IMR-90 (cell line): Measurements from ENCODE around the gene CSGALNACT2. TPM values are rescaled to one million over a fixed set of nuclear protein-coding genes. Genes with fewer than 3 reads are reported as not detected.

ENCODE experiments used
- ATAC-seq: fragments of 200-7000 bp; cut with Tn5 transposase; 2 replicates; pipeline ENCODE4 v1.9.1; 2020; ENCODE audit warnings: low read depth, mild to moderate bottlenecking, moderate library complexity
- BruUV-seq: library from RNA; stranded (reverse); fragments of 400-500 nt; replicated peaks from 2 replicates; lab custom pipeline; 2021; lab: Mats Ljungman, UMichigan
- CTCF ChIA-PET: fragments of 300-600 bp; formaldehyde crosslinking; extraction: SDS; loops from one replicate; lab custom pipeline; 2021; ENCODE audit warnings: antibody characterized with exemption; lab: Yijun Ruan, JAX
- POLR2A ChIA-PET: fragments of 300-600 bp; sonication (Branson Sonifier 250); formaldehyde crosslinking; loops from one replicate; lab custom pipeline; 2022; ENCODE audit warnings: antibody characterized with exemption; ENCODE audit not compliant: unreplicated experiment; lab: Charles Lee
- DNase-seq: peaks from one replicate; pipeline ENCODE4 v3.0.0; 2013
- H2AFZ ChIP-seq: replicated peaks from 2 replicates; pipeline ENCODE3; 2013; ENCODE audit warnings: low read length, mild to moderate bottlenecking; ENCODE audit not compliant: poor library complexity
- H2AK5ac ChIP-seq: 2 replicates; pipeline ENCODE4 v1.6.1; 2013; ENCODE audit warnings: low read depth, low read length, inconsistent platforms
- H2AK9ac ChIP-seq: replicated peaks from 2 replicates; pipeline ENCODE3; 2013; ENCODE audit warnings: mild to moderate bottlenecking, low read depth, low read length, moderate library complexity; ENCODE audit not compliant: poor library complexity
- H2BK120ac ChIP-seq: 2 replicates; pipeline ENCODE4 v1.6.1; 2013; ENCODE audit warnings: low read depth, low read length, inconsistent platforms
- H2BK15ac ChIP-seq: 3 replicates; pipeline ENCODE4 v1.6.1; 2013; ENCODE audit warnings: low read depth, low read length, inconsistent platforms
- H2BK20ac ChIP-seq: 2 replicates; pipeline ENCODE4 v1.6.1; 2013; ENCODE audit warnings: low read depth, mild to moderate bottlenecking, inconsistent platforms, low read length, moderate library complexity
- H2BK5ac ChIP-seq: 2 replicates; pipeline ENCODE4 v1.6.1; 2013; ENCODE audit warnings: mild to moderate bottlenecking, low read depth, low read length, inconsistent platforms; ENCODE audit not compliant: poor library complexity, severe bottlenecking
- H3K14ac ChIP-seq: replicated peaks from 2 replicates; pipeline ENCODE4 v1.6.1; 2013; ENCODE audit warnings: low read depth, low read length, inconsistent platforms
- H3K18ac ChIP-seq: 2 replicates; pipeline ENCODE4 v1.6.1; 2013; ENCODE audit warnings: low read depth, low read length, control low read depth
- H3K23ac ChIP-seq: 2 replicates; pipeline ENCODE4 v1.6.1; 2013; ENCODE audit warnings: low read depth, low read length, inconsistent platforms
- H3K27ac ChIP-seq: 2 replicates; pipeline ENCODE4 v1.5.1; 2013; ENCODE audit warnings: mild to moderate bottlenecking, control low read depth, low read length; ENCODE audit not compliant: insufficient read depth
- H3K27me3 ChIP-seq: 2 replicates; pipeline ENCODE4 v1.6.1; 2013; ENCODE audit warnings: low read length; ENCODE audit not compliant: control insufficient read depth, insufficient read depth
- H3K36me3 ChIP-seq: 2 replicates; pipeline ENCODE4 v1.6.1; 2013; ENCODE audit warnings: low read length, mixed read lengths; ENCODE audit not compliant: control insufficient read depth, insufficient read depth
- H3K4ac ChIP-seq: 2 replicates; pipeline ENCODE4 v1.6.1; 2013; ENCODE audit warnings: low read depth, low read length, inconsistent platforms
- H3K4me1 ChIP-seq: 2 replicates; pipeline ENCODE4 v1.6.1; 2013; ENCODE audit warnings: low read length, mixed read lengths; ENCODE audit not compliant: control insufficient read depth, insufficient read depth
- H3K4me2 ChIP-seq: 2 replicates; pipeline ENCODE4 v1.6.1; 2013; ENCODE audit warnings: low read depth, mild to moderate bottlenecking, control low read depth, low read length, moderate library complexity
- H3K4me3 ChIP-seq: 2 replicates; pipeline ENCODE4 v1.5.1; 2013; ENCODE audit warnings: low read depth, mild to moderate bottlenecking, control low read depth, low read length, moderate library complexity; ENCODE audit not compliant: insufficient read depth
- H3K56ac ChIP-seq: 2 replicates; pipeline ENCODE4 v1.6.1; 2013; ENCODE audit warnings: low read length, inconsistent platforms; ENCODE audit not compliant: insufficient read depth; ENCODE audit errors: extremely low read depth
- H3K79me1 ChIP-seq, 2 experiments: 2 replicates each; pipeline ENCODE4 v1.6.1; 2013; ENCODE audit warnings: low read length in 2 of 2, inconsistent platforms in 1 of 2, low read depth in 1 of 2
- H3K9ac ChIP-seq: 2 replicates; pipeline ENCODE4 v1.6.1; 2013; ENCODE audit warnings: low read depth, low read length, control low read depth
- H3K9me1 ChIP-seq: 2 replicates; pipeline ENCODE4 v1.6.1; 2013; ENCODE audit warnings: low read length, inconsistent platforms; ENCODE audit not compliant: insufficient read depth
- H3K9me3 ChIP-seq: 2 replicates; pipeline ENCODE4 v1.6.1; 2013; ENCODE audit warnings: low read length; ENCODE audit not compliant: control insufficient read depth, insufficient read depth
- H4K20me1 ChIP-seq: 2 replicates; pipeline ENCODE4 v1.6.1; 2013; ENCODE audit warnings: low read length, inconsistent platforms; ENCODE audit not compliant: insufficient read depth
- H4K5ac ChIP-seq: 2 replicates; pipeline ENCODE4 v1.6.1; 2013; ENCODE audit warnings: mild to moderate bottlenecking, low read depth, low read length, control low read depth
- H4K8ac ChIP-seq, 2 experiments: 2 replicates each; pipeline ENCODE4 v1.6.1; 2013; ENCODE audit warnings: low read depth in 2 of 2, low read length in 2 of 2, control low read depth in 1 of 2, inconsistent platforms in 1 of 2
- H4K91ac ChIP-seq: 2 replicates; pipeline ENCODE4 v1.6.1; 2013; ENCODE audit warnings: low read depth, low read length, inconsistent platforms; ENCODE audit not compliant: insufficient read depth
- BHLHE40 ChIP-seq: fragments of 150-350 bp; IDR thresholded peaks from 2 replicates; pipeline ENCODE4 v1.6.1; 2016; ENCODE audit warnings: mild to moderate bottlenecking, low read depth, low read length
- RFX5 ChIP-seq: IDR thresholded peaks from 2 replicates; pipeline ENCODE4 v1.8.0; 2012; ENCODE audit warnings: low read depth, mild to moderate bottlenecking, low read length, moderate library complexity
- SMC3 ChIP-seq: fragments of 150-350 bp; IDR thresholded peaks from 2 replicates; pipeline ENCODE4 v1.6.1; 2016; ENCODE audit warnings: low read depth, mild to moderate bottlenecking, antibody characterized with exemption, low read length, moderate library complexity
- USF2 ChIP-seq: fragments of 150-350 bp; IDR thresholded peaks from 2 replicates; pipeline ENCODE4 v1.6.1; 2017; ENCODE audit warnings: mild to moderate bottlenecking, antibody characterized with exemption, low read length, low read depth
- WGBS, 2 experiments: methylation state at CpG; one replicate each; pipeline versions ENCODE4 v1.1.5 to v1.1.7; 2013; ENCODE audit warnings: missing lambda C conversion rate in 2 of 2; ENCODE audit not compliant: insufficient read length in 1 of 2; ENCODE audit errors: extremely low coverage in 2 of 2; 5-methylcytosine and 5-hydroxymethylcytosine counted together
- dilution Hi-C: fragments of 300-500 bp; cut with HindIII; formaldehyde crosslinking; loops from one replicate; pipeline ENCODE4 v1.14.3; 2018; ENCODE audit warnings: low sequenced_read_pairs; ENCODE audit not compliant: unreplicated experiment
- in situ Hi-C: fragments of 300-500 bp; cut with MboI; formaldehyde crosslinking; loops from 3 replicates; pipeline ENCODE4 v1.14.3; 2019; ENCODE audit warnings: low sequenced_read_pairs, inconsistent platforms, mixed read lengths
- intact Hi-C: fragments of 100-400 bp; cut with micrococcal nuclease; formaldehyde crosslinking; loops from 2 replicates; pipeline ENCODE4 v1.10.0; 2022
- polyA plus RNA-seq, 3 experiments: library from polyadenylated mRNA; depleted of rRNA; stranded (reverse); fragments of >200 nt; gene quantifications; 2 replicates each; pipeline ENCODE4 v1.2.3, GENCODE V29; 2012; ENCODE audit warnings: low replicate concordance in 1 of 3
- total RNA-seq: library from RNA; depleted of rRNA; stranded (reverse); fragments of >200 nt; gene quantifications from 2 replicates; pipeline ENCODE4 v1.2.3, GENCODE V29; 2012

The CSGALNACT2 gene
- total and polyA plus RNA-seq, 2 of the 4 experiments (the other 2 are of a cell fraction): 6.5 to 13.1 TPM

DNA sequence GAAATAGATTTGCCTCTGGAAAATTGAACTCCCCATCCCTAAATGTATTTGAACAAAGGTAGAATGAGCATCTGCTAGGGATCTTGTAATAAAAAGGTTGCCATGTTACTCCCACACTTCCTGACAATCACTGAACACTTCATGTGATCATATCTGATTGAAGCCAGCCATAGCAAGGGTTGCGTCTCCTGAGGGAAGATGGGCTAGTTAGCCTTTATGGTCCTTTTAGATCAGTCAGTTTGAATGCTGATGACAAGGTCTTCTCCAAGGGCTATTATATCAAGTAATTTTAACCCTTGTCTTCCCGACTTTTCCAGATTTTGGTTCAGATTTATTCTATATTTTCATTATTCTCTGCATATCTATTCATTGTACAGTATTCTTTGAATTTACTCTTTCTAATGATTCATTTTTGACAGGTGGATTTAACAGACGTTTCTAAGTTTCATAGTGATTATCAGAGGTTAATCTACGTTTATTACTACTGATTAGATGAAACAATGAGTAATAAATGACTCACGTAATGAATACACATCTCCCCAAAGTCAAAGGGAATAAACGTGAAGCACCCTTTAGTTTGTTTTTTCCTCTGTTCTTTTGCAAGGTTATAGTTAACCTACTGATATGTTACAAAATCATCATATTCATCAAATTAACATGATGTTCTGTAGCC lies 28.1 kb downstream of the CSGALNACT2 start:
- Histone ChIP-seq H3K4me3 (no peak overlapping the region), H3K9ac (no peak overlapping the region), H3K4me1 (peaks cover 4% of the 10 kb centered on the region), H3K27me3 (no peaks in the 10 kb centered on the region), H4K20me1 (no peaks in the 10 kb centered on the region), H3K23ac (no peak overlapping the region), H2BK20ac (no peak overlapping the region), H2BK120ac (no peak overlapping the region), H2AK5ac (no peak overlapping the region), H3K27ac (no peak overlapping the region), H3K79me1 (peaks cover 29 to 32% of the 10 kb centered on the region in 2 experiments), H3K9me1 (peaks cover under 1% of the 10 kb centered on the region), H3K56ac (no peak overlapping the region), H3K14ac (no peak overlapping the region), H3K9me3 (no peaks in the 10 kb centered on the region), H4K8ac (no peak overlapping the region), H3K4me2 (no peak overlapping the region), H2BK5ac (no peak overlapping the region), H3K18ac (no peak overlapping the region), H2AK9ac (no peak overlapping the region), H4K5ac (no peak overlapping the region; the same call in 1 of the 2 replicates), H4K91ac (no peak overlapping the region), H2AFZ (no peak overlapping the region), H3K36me3 (peaks cover 24% of the 10 kb centered on the region), H2BK15ac (no peak overlapping the region), H3K4ac (no peak overlapping the region)
- in situ Hi-C loops (no loop called here), intact Hi-C loops (no loop called here), dilution Hi-C loops (no loop called here)
- no CpG with 5 or more reads among the region's 6 CpGs for WGBS, 2 experiments
- ChIA-PET CTCF (no interaction called here), POLR2A (no interaction called here)
- TF ChIP-seq SMC3 (no peak), BHLHE40 (0 out of 2 replicates have a peak, but pooled peaks have one; percentile 14), RFX5 (no peak), USF2 (no peak)
- ATAC-seq (no peak), DNase-seq (peak; percentile 19)
- BruUV-seq: no TSS peak
